Sigmoid colon (tissue), 4 donors: ENCODE measurements around the gene NRP2.

Experiments
- CTCF ChIP-seq, 4 experiments: fragments of 450-650 bp in 3 of 4; fragments of 200-600 bp in 1 of 4; IDR thresholded peaks; one replicate each; pipeline ENCODE4 v1.5.1; 2016 to 2019; ENCODE audit warnings: antibody characterized with exemption in 4 of 4, mild to moderate bottlenecking in 3 of 4, moderate library complexity in 2 of 4
- POLR2A ChIP-seq, 2 donors: fragments of 450-650 bp; IDR thresholded peaks; one replicate each; pipeline ENCODE4 v1.6.1; 2016; ENCODE audit warnings: antibody characterized with exemption in 2 of 2, mild to moderate bottlenecking in 2 of 2, moderate library complexity in 2 of 2
- POLR2AphosphoS5 ChIP-seq, 4 donors: sonication (generic); formaldehyde crosslinking; IDR thresholded peaks; one replicate each; pipeline ENCODE4 v1.6.1; 2017; ENCODE audit warnings: antibody characterized with exemption in 4 of 4

- TF ChIP-seq CTCF (IDR thresholded peaks at IDR 0.05): no peak
- no peak for TF ChIP-seq POLR2A (IDR thresholded peaks at IDR 0.05)
- no peak for TF ChIP-seq POLR2AphosphoS5 (IDR thresholded peaks at IDR 0.05)
These were observed 117.9 kb downstream of the NRP2 start for GRCh38 chr2:205800224-205800623.
